ENCODE data around the gene DLGAP4.

DNA sequence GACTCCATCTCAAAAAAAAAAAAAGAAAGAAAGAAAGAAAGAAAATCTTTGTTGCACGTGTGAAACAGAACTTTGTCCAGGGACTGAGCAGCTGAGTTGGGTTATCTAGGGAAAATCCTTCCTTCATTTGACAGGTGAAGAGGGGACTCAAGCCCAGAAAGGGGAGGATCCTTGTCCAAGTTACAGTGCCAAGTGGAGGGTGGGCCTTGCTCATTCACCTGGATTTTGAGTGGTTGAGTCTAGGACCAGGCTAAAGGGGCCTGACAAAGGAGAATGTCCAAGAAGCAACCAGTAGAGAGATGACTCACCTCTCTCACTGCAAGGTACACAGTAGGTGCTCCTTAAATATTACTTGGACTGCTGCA, 269.9 kb downstream of the DLGAP4 start:
- TF ChIP-seq, protein P1, sequence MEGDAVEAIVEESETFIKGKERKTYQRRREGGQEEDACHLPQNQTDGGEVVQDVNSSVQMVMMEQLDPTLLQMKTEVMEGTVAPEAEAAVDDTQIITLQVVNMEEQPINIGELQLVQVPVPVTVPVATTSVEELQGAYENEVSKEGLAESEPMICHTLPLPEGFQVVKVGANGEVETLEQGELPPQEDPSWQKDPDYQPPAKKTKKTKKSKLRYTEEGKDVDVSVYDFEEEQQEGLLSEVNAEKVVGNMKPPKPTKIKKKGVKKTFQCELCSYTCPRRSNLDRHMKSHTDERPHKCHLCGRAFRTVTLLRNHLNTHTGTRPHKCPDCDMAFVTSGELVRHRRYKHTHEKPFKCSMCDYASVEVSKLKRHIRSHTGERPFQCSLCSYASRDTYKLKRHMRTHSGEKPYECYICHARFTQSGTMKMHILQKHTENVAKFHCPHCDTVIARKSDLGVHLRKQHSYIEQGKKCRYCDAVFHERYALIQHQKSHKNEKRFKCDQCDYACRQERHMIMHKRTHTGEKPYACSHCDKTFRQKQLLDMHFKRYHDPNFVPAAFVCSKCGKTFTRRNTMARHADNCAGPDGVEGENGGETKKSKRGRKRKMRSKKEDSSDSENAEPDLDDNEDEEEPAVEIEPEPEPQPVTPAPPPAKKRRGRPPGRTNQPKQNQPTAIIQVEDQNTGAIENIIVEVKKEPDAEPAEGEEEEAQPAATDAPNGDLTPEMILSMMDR (IDR thresholded peaks at IDR 0.05 in 4 of 5, conservative IDR thresholded peaks at IDR 0.05 in 1 of 5) = no peak
- no peak for TF ChIP-seq POLR2A (IDR thresholded peaks at IDR 0.05)

Data from gastrocnemius medialis (tissue), 4 donors.